ENCODE results near the gene GMEB1. TPM values are rescaled to one million over a fixed set of nuclear protein-coding genes. Genes with fewer than 3 reads are reported as not detected.

GMEB1 gene
- total RNA-seq, 1 donor from 2014 or later = 17.9 TPM

DNA sequence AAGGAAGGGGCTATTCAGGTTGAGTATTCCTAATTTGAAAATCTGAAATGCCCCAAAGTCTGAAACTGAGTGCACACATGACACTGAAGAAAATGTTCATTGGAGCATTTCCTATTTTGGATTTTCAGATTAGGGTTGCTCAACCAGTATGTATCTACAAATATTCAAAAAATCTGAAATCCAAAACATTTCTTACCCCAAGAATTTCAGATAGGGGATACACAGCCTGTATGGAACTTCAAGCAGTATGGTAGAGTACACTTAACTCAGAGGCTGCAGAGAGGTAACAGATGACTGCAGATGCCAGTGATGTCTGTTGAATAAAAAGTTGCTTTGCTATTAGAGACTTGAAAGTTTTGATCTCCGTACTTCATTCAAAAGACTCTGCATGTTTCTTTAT, 87.1 kb downstream of the GMEB1 start:
- Mint-ChIP-seq H3K4me3 (ENCODE audit: unreplicated experiment) (no peak overlapping the region), H3K36me3 (ENCODE audit: unreplicated experiment) (peaks cover 18% of the 10 kb centered on the region), H3K27ac (ENCODE audit: unreplicated experiment) (no peak overlapping the region), H3K9me3 (ENCODE audit: unreplicated experiment) (no peaks in the 10 kb centered on the region), H3K27me3 (ENCODE audit: unreplicated experiment) (no peaks in the 10 kb centered on the region), H3K4me1 (ENCODE audit: unreplicated experiment) (peaks cover 17% of the 10 kb centered on the region)
- no peak for DNase-seq (ENCODE audit: extremely low spot score, unreplicated experiment)
- TF ChIP-seq, protein P1, sequence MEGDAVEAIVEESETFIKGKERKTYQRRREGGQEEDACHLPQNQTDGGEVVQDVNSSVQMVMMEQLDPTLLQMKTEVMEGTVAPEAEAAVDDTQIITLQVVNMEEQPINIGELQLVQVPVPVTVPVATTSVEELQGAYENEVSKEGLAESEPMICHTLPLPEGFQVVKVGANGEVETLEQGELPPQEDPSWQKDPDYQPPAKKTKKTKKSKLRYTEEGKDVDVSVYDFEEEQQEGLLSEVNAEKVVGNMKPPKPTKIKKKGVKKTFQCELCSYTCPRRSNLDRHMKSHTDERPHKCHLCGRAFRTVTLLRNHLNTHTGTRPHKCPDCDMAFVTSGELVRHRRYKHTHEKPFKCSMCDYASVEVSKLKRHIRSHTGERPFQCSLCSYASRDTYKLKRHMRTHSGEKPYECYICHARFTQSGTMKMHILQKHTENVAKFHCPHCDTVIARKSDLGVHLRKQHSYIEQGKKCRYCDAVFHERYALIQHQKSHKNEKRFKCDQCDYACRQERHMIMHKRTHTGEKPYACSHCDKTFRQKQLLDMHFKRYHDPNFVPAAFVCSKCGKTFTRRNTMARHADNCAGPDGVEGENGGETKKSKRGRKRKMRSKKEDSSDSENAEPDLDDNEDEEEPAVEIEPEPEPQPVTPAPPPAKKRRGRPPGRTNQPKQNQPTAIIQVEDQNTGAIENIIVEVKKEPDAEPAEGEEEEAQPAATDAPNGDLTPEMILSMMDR (IDR thresholded peaks at IDR 0.05) = no peak

- TF ChIP-seq, protein P1 (IDR thresholded peaks at IDR 0.05) = peak; percentile 26
- no peaks in the 10 kb centered on the region for H3K27me3 Mint-ChIP-seq (ENCODE audit: unreplicated experiment)
- DNase-seq (ENCODE audit: extremely low spot score, unreplicated experiment) = no peak
- no peaks in the 10 kb centered on the region for H3K9me3 Mint-ChIP-seq (ENCODE audit: unreplicated experiment)
- H3K36me3 Mint-ChIP-seq (ENCODE audit: unreplicated experiment) = peaks cover 18% of the 10 kb centered on the region
- H3K27ac Mint-ChIP-seq (ENCODE audit: unreplicated experiment) = no peak overlapping the region
- peaks cover 9% of the 10 kb centered on the region for H3K4me1 Mint-ChIP-seq (ENCODE audit: unreplicated experiment)
- H3K4me3 Mint-ChIP-seq (ENCODE audit: unreplicated experiment) = no peak overlapping the region
Measured at GRCh38 chr1:28756846-28757245, 88.3 kb downstream of the GMEB1 start.

DNA sequence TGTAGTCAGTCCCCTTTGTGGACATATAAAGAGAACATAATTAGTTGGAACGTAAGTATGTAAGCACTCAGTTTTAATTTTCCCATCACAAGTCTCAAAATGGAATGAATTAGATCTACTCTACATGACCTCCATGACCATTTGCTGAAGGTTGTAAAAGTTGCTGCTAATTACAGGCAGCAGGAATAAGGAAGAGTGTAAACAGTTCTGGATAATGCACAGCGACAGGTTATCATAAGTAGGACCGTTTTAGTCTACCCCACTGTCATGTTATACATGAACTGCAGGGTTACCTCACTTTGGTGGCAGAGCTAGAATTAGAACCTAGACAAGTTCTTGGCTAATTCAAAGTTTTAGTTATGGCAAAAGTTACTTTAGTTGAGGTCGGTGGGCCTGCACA, 89.8 kb downstream of the GMEB1 start:
- Mint-ChIP-seq H3K36me3 (ENCODE audit: unreplicated experiment) (peaks cover 19% of the 10 kb centered on the region), H3K4me3 (ENCODE audit: unreplicated experiment) (no peak overlapping the region), H3K4me1 (ENCODE audit: unreplicated experiment) (peaks cover 7% of the 10 kb centered on the region), H3K9me3 (ENCODE audit: unreplicated experiment) (no peaks in the 10 kb centered on the region), H3K27ac (ENCODE audit: unreplicated experiment) (no peak overlapping the region), H3K27me3 (ENCODE audit: unreplicated experiment) (no peaks in the 10 kb centered on the region)
- DNase-seq (ENCODE audit: extremely low spot score, unreplicated experiment) = no peak
- TF ChIP-seq, protein P1 (IDR thresholded peaks at IDR 0.05) = no peak

- Mint-ChIP-seq H3K4me1 (ENCODE audit: unreplicated experiment) (peaks cover 2% of the 10 kb centered on the region), H3K4me3 (ENCODE audit: unreplicated experiment) (no peak overlapping the region), H3K27ac (ENCODE audit: unreplicated experiment) (no peak overlapping the region), H3K27me3 (ENCODE audit: unreplicated experiment) (no peaks in the 10 kb centered on the region), H3K36me3 (ENCODE audit: unreplicated experiment) (peaks cover 18% of the 10 kb centered on the region), H3K9me3 (ENCODE audit: unreplicated experiment) (no peaks in the 10 kb centered on the region)
- no peak for DNase-seq (ENCODE audit: extremely low spot score, unreplicated experiment)
- TF ChIP-seq, protein P1 (IDR thresholded peaks at IDR 0.05) = no peak
Measured at GRCh38 chr1:28759257-28759656, 90.7 kb downstream of the GMEB1 start.

DNA sequence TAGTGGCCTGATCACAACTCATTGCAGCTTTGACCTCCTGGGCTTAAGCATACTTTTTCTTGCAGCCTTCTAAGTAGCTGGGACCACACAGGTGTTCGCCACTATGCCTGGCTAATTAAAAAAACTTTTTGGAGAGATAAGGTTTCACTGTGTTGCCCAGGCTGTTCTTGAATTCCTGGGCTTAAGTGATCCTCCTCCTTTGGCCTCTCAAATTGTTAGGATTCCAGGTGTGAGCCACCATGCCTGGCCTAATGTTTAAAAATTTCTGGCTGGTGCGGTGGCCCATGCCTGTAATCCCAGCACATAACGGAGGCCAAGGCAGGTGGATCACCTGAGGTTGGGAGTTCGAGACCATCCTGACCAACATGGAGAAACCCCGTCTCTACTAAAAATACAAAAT, 92.6 kb downstream of the GMEB1 start:
- Mint-ChIP-seq H3K27me3 (ENCODE audit: unreplicated experiment) (no peaks in the 10 kb centered on the region), H3K4me1 (ENCODE audit: unreplicated experiment) (peaks cover 4% of the 10 kb centered on the region), H3K4me3 (ENCODE audit: unreplicated experiment) (no peak overlapping the region), H3K9me3 (ENCODE audit: unreplicated experiment) (no peaks in the 10 kb centered on the region), H3K36me3 (ENCODE audit: unreplicated experiment) (peaks cover 27% of the 10 kb centered on the region), H3K27ac (ENCODE audit: unreplicated experiment) (no peak overlapping the region)
- DNase-seq (ENCODE audit: extremely low spot score, unreplicated experiment) = no peak
- TF ChIP-seq, protein P1 (IDR thresholded peaks at IDR 0.05) = no peak
